Stimulated activated CD8-positive, alpha-beta memory T cell treated with anti-CD3 and anti-CD28 coated beads, Interleukin-12 subunit alpha, Interleukin-12 subunit beta, amount 100 ng/mL, for 24 hours (primary cell): Measurements from ENCODE around the gene ANGPTL5.
"Not testable (repeated sequence)": the region's sequence is repeated elsewhere in the genome, so short reads cannot be mapped to it uniquely, and the experiment has no call there.

ENCODE experiments used
- DNase-seq: peaks from one replicate; pipeline ENCODE4 v3.0.0-alpha.2; 2020; ENCODE audit errors: extremely low read depth

The ANGPTL5 gene

DNA sequence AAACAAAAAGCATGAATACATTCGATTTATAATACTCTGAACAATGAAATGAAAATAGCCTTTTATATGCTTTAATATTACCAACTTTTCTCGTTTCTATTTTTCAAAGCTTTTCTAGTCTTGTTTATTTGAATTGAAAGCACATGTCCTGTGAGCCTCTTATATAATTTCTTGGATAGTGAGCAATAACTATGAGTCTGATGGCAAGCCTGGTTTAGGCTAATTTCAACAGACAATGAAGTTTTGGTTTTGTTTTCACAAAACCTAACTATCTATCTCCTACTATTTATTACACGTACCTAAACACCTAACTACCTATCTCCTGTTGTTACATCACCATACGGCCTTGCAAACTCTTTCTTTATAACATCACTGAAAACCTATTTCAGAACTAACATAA, 30.7 kb downstream of the ANGPTL5 start:
- no peak for DNase-seq

DNA sequence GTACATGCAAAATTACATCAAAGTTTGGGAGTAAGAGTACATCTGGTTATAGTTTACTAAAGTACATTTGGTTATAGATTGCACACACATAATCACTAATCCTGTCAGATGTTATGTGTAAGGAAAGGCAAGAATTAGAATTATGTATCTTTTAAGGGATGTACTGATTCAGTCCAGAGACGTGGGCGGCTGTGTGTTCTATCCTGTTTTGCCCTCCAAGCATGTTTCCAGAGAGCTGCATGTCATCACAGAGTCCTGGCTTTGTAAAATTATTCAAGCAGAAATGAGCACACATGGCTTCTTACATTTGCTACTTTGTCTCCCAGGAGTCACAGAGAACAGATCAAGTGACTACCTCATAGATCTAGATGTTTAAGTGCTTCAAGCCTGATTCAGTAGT, 34.7 kb downstream of the ANGPTL5 start:
- no peak for DNase-seq

DNA sequence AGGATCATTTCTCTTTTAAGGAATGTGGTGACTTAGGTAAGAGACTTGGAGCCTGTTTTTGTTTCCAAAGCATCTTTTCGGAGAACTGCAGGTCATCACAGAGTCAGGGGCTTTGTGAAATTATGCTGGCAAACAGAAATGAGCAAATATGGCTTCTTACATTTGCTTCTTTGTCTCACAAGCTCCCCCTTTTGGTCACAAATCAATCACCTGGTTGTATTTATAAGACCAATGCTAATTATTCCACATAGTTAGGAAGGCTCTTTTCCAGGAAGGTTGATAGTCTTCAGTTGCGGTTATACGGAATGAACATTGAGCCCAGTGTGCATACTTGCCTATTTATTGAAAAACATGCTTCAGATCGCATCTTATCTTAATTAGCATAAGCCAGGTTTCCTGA, 36.1 kb downstream of the ANGPTL5 start:
- no peak for DNase-seq

DNA sequence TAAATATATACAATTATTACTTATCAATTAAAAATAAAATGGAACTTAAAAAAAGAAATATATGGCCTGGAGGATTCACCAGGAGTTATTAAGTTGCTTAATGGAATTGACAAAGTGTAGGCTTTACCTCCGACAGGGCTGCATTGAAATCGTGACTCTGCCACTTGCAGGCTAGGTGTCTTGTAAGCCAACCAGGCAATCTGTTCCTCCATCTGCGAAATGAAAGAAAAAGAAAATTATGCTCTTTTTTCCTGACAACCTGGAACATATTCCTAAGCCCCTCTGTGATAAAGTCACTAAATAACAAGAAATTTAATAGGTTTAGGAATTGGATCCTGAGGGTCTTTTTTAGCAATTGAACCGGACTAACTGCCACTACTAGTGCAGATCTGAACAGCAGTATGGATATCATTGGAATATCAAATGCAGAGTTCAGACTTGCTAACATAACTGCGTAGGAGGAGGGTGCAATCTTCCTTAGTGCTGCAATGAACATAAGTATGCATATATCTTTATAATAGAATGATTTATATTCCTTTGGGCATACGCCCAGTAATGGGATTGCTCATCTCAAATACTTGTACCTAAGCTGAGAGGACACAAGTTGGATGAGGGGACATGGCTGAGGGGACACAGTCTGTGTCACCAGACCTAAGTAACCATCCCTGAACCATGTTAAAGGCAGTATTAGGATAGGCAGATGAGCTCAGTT, 44.0 kb downstream of the ANGPTL5 start:
- DNase-seq, result no peak

DNA sequence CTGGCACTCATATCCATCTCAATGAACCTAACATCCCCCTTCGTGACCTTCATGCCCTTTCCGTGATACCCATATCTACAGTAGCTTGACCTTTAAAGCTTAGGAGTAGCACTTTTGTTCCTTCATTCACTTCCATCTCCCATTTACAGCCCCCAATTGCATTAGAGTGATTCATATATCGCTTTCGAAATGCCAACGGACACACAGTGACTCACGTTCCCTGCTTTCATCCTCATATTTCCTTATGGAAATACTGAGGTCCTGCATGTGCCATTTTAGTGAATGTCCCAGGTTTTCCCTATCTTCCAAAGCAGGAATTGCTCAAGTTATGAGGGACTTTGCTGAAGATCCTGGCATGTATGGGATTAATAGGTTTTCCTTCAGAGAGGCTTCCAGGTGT, 45.8 kb downstream of the ANGPTL5 start:
- no peak for DNase-seq

DNA sequence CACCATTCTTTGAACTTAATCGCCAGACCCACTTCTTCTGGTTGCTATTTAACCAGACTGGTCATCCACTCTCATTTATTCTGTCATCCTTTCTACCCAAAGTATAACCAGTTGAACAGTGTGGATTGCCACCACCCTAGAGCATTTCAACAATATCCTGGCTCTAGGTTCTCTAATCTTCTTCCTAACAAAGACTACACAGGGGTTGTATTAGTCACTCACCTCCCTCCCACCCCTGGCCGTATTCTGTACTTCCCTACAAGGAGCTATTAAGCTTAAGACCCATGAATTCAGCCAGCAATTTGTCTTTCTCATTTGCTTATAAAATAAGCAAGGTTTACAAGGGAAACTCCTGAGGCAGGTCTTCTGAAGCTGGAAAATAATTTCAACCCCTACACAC, 48.4 kb downstream of the ANGPTL5 start:
- DNase-seq, result no peak

DNA sequence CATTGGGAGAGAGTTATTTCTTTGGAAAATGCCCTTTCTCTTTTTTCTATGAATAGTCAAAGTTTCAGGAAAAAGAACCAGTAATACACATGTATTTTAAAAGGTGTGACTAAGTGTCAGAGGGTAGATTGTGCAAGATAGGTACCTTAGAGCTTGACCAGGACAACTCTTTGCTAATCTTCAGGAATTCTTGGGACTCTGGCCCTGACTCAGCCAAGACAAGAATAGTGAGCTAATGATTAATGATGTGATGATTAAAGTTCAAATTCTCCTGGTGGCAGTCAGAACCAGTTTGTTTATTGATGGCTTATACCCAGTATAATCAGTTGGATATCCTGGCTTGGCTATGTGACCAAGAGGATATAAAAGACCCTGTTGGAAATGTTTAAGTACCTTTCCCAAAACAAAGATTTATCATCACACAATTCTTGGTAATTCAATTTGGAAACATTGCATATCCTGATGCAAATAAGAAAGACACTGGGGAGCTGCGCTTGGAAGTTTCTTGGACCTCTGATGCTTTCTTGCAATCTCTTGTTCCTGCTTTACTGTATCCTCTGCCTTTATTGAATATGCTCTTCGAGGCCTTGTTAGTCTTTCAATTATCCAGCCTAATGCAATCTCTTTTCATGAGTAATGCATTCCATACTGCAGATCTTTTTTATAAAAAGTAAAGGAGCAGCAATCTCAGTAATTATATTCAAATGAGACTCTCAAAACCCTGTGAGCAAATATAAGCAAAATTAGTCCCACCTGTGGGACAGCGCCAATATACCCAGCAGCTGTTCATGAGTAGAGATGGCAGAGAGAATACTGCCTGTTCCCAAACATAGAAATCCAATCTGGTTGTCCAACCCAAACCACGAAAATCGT, 49.5 kb downstream of the ANGPTL5 start:
- DNase-seq, result no peak

DNA sequence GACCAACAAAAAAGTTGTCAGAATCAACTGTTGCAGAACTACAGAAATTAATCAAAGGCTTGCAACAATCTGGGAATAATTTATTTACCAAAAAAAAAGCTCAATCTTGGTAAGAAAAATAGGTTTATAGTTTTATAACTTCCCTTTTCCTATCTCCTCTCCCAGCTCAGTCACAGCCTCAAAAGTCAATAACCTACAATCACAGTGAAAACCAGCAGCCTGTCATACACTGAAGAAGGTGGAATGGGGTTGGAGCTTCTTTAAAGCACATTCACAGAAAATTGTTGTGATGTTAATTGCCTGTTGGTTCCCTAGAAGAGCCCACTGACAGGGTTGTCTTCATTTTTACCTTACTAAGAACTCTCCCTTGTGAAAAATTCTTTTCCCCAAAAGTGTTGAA, 52.2 kb downstream of the ANGPTL5 start:
- DNase-seq, result no peak

DNA sequence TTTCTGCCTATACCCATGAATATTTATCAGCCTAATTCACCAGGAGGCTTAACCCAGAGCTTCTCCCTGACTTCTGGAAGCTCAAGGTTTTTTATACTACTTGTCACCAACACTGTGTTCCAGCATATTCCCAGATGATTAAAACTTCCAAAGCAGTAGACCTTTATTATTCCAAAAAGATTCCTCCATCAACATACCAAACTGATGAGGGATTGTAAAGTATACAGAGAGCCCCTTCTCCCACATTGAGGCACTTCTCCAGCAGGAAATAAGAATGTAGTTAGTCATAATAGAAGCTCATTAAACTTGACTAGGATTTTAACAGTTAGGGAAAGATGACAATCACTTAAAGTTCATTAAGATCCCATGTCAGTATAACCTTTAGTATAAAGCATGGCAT, 53.0 kb downstream of the ANGPTL5 start:
- DNase-seq, result no peak

DNA sequence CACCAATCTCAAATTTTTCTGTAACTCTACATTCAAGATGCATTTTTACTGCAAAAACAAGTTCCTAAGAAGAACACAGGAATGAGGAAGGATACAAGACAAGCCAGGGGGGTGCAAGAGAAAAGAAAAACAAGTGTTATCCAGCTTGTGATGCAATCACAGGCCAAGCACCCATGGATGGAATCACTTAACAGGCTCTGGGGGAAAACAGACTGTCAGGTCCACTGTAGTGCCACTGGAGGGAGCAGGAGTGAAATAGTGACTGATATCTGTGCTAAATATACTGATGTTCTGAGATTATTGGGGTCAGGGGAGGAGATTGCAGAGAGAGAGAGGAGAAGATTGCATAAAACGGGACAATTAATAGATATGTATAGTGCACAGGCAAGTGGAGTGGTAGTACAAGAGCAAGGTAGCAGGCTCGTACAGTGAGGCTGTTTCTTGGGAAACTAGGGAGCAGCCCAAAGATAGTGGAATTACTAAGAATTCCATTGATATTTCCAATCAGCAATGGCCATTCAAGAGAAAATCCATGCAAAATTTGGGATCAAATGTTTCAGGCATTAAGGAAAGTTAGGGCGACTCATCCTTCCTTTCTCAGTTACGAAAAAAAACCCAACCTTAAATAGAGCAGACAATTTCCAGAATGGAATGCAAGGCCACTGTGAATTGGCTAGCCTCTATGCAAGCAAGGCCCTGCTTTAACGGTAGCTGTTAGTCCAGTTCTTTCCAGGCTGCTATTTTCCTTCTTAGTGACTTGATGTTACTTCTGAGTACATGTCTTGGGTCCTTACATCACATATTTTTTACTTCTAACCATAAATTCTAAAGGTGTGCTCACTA, 53.7 kb downstream of the ANGPTL5 start:
- no peak for DNase-seq

DNA sequence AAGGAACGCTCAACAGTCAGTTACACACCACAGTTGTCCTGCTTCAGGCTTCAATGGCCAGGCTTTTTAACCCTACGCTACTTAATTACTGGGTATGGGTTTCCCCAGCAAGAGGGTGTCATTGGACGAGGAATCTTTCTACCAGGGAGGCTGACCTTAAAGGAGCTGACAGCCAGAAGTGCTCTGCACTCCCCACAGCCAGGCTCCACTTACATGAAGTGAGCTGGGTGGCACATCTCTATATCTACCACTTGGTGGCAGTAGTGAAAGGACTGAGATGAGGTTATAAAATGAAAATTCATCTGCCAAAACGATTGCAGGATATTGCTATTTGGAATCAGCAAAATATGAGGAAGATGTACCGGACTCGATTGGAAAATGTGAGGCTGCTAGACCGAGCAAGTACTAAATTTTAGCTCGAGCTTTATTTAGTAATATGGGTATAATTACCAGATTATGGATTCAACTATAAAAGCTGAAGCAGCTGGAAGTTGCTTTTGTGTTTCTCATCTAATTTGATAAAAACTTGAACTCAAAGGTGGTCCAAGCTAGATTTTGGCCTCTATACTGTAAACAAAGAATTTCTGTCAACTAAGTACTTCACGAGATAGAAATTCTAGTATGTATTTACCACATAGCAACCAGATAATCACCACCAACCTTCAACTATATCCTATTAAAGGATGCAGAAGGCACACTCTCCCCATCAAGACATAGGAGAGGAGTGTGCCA, 55.5 kb downstream of the ANGPTL5 start:
- no peak for DNase-seq

DNA sequence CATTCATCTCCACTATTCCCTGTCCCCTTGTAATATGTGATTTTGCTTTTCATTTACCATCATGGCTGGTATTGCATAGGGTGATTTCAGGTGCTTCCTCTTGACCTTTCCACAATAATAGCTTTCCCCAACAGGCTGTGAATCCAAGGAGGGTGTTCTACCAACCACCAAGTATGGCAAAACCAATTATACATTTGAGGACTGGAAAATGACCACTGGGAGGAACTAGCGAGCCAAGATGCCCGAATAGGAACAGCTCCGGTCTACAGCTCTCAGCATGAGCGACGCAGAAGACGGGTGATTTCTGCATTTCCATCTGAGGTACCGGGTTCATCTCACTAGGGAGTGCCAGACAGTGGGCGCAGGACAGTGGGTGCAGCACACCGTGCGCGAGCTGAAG, 64.1 kb downstream of the ANGPTL5 start:
- DNase-seq, result not testable (repeated sequence)

DNA sequence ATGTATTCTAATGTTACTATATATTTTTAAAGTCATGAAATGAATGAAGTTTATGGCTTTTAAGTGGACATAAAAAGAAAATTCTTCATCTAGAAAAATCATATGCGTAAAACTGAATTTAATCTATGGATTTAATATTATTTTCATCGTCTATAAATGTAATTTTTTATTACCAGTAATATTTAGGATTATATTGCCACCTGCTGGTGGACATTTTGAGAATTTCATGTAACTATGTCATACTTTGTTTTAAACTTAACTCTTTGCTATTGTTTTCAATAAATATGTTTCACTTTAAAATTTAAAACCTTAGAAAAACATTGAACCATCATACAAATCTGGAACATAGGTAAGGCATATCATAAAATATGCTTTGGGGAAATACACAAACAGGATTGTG, 68.1 kb downstream of the ANGPTL5 start:
- DNase-seq, result no peak

DNA sequence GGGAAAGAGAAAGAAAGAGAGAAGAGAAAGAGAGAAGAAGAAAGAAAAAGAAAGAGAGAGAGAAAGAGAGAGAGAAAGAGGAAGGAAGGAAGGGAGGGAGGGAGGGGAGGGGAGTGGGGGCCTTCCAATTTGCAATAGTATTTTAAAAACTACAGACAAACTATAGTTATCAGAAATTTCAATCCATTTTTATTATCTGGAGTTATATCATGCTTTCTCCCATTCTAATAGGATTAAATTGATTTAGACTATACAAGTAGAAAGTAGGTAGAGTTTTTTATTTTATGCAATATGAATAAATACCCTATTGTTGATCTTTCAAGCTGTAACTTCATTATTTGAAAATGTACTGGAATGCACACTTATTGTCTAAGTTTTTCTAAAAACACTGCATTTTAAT, 71.7 kb downstream of the ANGPTL5 start:
- no peak for DNase-seq

DNA sequence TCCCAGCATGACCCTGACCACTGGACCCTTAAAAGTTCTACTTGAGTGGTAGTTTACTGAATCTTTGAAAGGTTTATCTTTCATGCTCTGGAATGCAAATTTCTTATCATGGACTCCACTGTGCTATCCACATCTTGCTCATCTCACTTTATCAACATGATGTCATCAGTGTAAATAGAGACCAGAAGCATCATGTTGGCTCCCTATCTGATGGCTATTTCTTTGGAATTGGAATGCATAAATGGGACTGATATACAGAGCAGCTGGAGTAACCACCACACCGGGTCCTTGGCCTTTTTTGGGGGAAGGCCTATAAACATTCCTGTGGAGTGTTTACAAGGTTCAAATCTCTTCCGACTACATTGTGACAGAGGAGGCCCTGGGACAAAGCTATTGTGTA, 75.6 kb downstream of the ANGPTL5 start:
- DNase-seq, result no peak
